Endothelial cell of umbilical vein (primary cell): ENCODE results near the gene CNTN5. TPM values are rescaled to one million over a fixed set of nuclear protein-coding genes. Genes with fewer than 3 reads are reported as not detected.

Experiments used
- BruUV-seq: library from RNA; stranded (reverse); fragments of 400-500 nt; replicated peaks from 2 replicates; lab custom pipeline; 2021; lab: Mats Ljungman, UMichigan
- CTCF ChIA-PET: fragments of 300-600, 350-600 bp; sonication (Branson Sonifier 250); formaldehyde crosslinking; loops from one replicate; lab custom pipeline; 2021; ENCODE audit warnings: antibody characterized with exemption, inconsistent platforms; lab: Charles Lee
- POLR2A ChIA-PET: fragments of 300-600, 350-600 bp; sonication (Branson Sonifier 250); formaldehyde crosslinking; loops from one replicate; lab custom pipeline; 2021; ENCODE audit warnings: antibody characterized with exemption, inconsistent platforms; lab: Charles Lee
- DNase-seq: peaks from one replicate; pipeline ENCODE4 v3.0.0-alpha.2; 2011; ENCODE audit warnings: low read depth, low spot score
- FAIRE-seq: peaks from 2 replicates; lab custom pipeline; 2011; peaks lifted over from hg19 to GRCh38; lab: Jason Lieb, UNC
- H2AFZ ChIP-seq: 2 replicates; pipeline ENCODE4 v1.6.0; 2012; ENCODE audit warnings: low read depth, low read length, control low read depth, inconsistent platforms
- H3K27ac ChIP-seq: 2 replicates; pipeline ENCODE4 v1.5.1; 2011; ENCODE audit warnings: low read depth, mild to moderate bottlenecking, control low read depth, low read length, moderate library complexity; ENCODE audit not compliant: insufficient read depth
- H3K27me3 ChIP-seq, 2 experiments: 2 replicates each; pipeline versions ENCODE4 v1.6.0 to v1.6.1; 2011; ENCODE audit warnings: low read length in 2 of 2, mixed read lengths in 1 of 2; ENCODE audit not compliant: control insufficient read depth in 2 of 2, insufficient read depth in 2 of 2
- H3K36me3 ChIP-seq, 2 experiments: 2 replicates in 1 of 2; 3 replicates in 1 of 2; pipeline ENCODE4 v1.5.1; 2011; ENCODE audit warnings: low read length in 2 of 2, mild to moderate bottlenecking in 1 of 2, moderate library complexity in 1 of 2; ENCODE audit not compliant: control insufficient read depth in 2 of 2, insufficient read depth in 2 of 2; ENCODE audit errors: extremely low read depth in 1 of 2
- H3K4me1 ChIP-seq: 3 replicates; pipeline ENCODE4 v1.5.1; 2011; ENCODE audit warnings: mild to moderate bottlenecking, low read length; ENCODE audit not compliant: control insufficient read depth, insufficient read depth; ENCODE audit errors: extremely low read depth
- H3K4me2 ChIP-seq: 2 replicates; pipeline ENCODE4 v1.6.1; 2011; ENCODE audit warnings: low read length, control low read depth, mixed read lengths; ENCODE audit not compliant: insufficient read depth
- H3K4me3 ChIP-seq, 3 experiments: fragments of 200-600 bp in 1 of 3; sonication (generic), shearing (Covaris generic) in 1 of 3; replicated peaks in 1 of 3; 2 replicates each; pipeline ENCODE4 v1.5.1; 2011 to 2016; ENCODE audit warnings: control low read depth in 3 of 3, low read length in 3 of 3, mild to moderate bottlenecking in 2 of 3, inconsistent platforms in 1 of 3, low read depth in 1 of 3, moderate library complexity in 1 of 3; ENCODE audit not compliant: insufficient read depth in 1 of 3
- H3K79me2 ChIP-seq: 2 replicates; pipeline ENCODE4 v1.6.0; 2012; ENCODE audit warnings: low read length, inconsistent platforms; ENCODE audit not compliant: control insufficient read depth, insufficient read depth
- H3K9ac ChIP-seq: replicated peaks from 2 replicates; pipeline ENCODE3; 2011; ENCODE audit warnings: low read length, control low read depth; ENCODE audit not compliant: insufficient read depth; ENCODE audit errors: extremely low read depth
- H3K9me1 ChIP-seq: replicated peaks from 3 replicates; pipeline ENCODE4 v1.6.0; 2011; ENCODE audit warnings: mild to moderate bottlenecking, low read length; ENCODE audit not compliant: control insufficient read depth, insufficient read depth; ENCODE audit errors: extremely low read depth
- H3K9me3 ChIP-seq: replicated peaks from 2 replicates; pipeline ENCODE4 v1.5.1; 2012; ENCODE audit warnings: low read length, inconsistent platforms; ENCODE audit not compliant: control insufficient read depth, insufficient read depth
- H4K20me1 ChIP-seq: replicated peaks from 2 replicates; pipeline ENCODE3; 2011; ENCODE audit warnings: mild to moderate bottlenecking, low read length; ENCODE audit not compliant: control insufficient read depth, insufficient read depth; ENCODE audit errors: extremely low read depth
- CTCF ChIP-seq, 2 donors: IDR thresholded peaks; 1 replicate in 1 of 2; 2 replicates in 1 of 2; pipeline ENCODE4 v1.5.1; 2011; ENCODE audit warnings: low read length in 2 of 2, mild to moderate bottlenecking in 2 of 2, moderate library complexity in 2 of 2, control low read depth in 1 of 2, inconsistent platforms in 1 of 2, low read depth in 1 of 2; ENCODE audit not compliant: insufficient read depth in 1 of 2; ENCODE audit errors: extremely low read depth in 1 of 2
- EZH2 ChIP-seq: IDR thresholded peaks from 2 replicates; pipeline ENCODE4 v1.6.1; 2012; ENCODE audit warnings: borderline replicate concordance, low read depth, mild to moderate bottlenecking, moderate library complexity, low read length, inconsistent platforms; ENCODE audit not compliant: severe bottlenecking
- FOS ChIP-seq: IDR thresholded peaks from 2 replicates; pipeline ENCODE4 v1.6.1; 2011; ENCODE audit warnings: mild to moderate bottlenecking, low read length, moderate library complexity, borderline replicate concordance; ENCODE audit not compliant: insufficient read depth
- GATA2 ChIP-seq: IDR thresholded peaks from 2 replicates; pipeline ENCODE4 v1.7.0; 2011; ENCODE audit warnings: low read depth, mild to moderate bottlenecking, moderate library complexity, mixed read lengths, low read length; ENCODE audit not compliant: insufficient read length, insufficient read depth
- JUN ChIP-seq: IDR thresholded peaks from 2 replicates; pipeline ENCODE4 v1.6.1; 2011; ENCODE audit warnings: borderline replicate concordance, low read depth; ENCODE audit not compliant: insufficient read length, insufficient read depth
- MAX ChIP-seq: IDR thresholded peaks from 2 replicates; pipeline ENCODE4 v1.6.1; 2011; ENCODE audit not compliant: insufficient read depth, insufficient read length
- MYC ChIP-seq: IDR thresholded peaks from one replicate; pipeline ENCODE4 v1.6.1; 2011; ENCODE audit warnings: mild to moderate bottlenecking, low read depth, low read length
- POLR2A ChIP-seq: IDR thresholded peaks from 2 replicates; pipeline ENCODE4 v1.6.1; 2012; ENCODE audit warnings: low read depth, mild to moderate bottlenecking, control low read depth, low read length
- POLR2AphosphoS5 ChIP-seq: IDR thresholded peaks from 2 replicates; pipeline ENCODE4 v1.6.1; 2012; ENCODE audit warnings: low read depth, mild to moderate bottlenecking, control low read depth, low read length, moderate library complexity; ENCODE audit not compliant: insufficient read depth
- dilution Hi-C: fragments of 300-500 bp; cut with MboI; formaldehyde crosslinking; loops from one replicate; pipeline ENCODE4 v1.15.0; 2019; ENCODE audit warnings: low sequenced_read_pairs; ENCODE audit not compliant: extremely low pct_ligation_motif_present
- intact Hi-C: fragments of 100-400 bp; cut with micrococcal nuclease; formaldehyde crosslinking; loops from one replicate; pipeline ENCODE4 v1.10.0; 2022
- polyA plus RNA-seq, 4 experiments: library from polyadenylated mRNA; depleted of rRNA in 3 of 4; stranded (reverse) in 3 of 4; unstranded in 1 of 4; fragments of >200 nt; gene quantifications; 2 replicates each; pipeline versions ENCODE4 v1.2.1 to v1.2.3, GENCODE V29; 2011 to 2012; ENCODE audit warnings: missing spikeins in 1 of 4
- total RNA-seq: library from RNA; stranded (reverse); gene quantifications from 2 replicates; pipeline ENCODE4 v1.2.3, GENCODE V29; 2021

CNTN5 gene
- total and polyA plus RNA-seq, 2 donors (not counting 3 experiments of a cell fraction or from before 2014, with no cell fraction given), result not detected

- POLR2A ChIA-PET, result no interaction called here
- no peaks in the 10 kb centered on the region for H4K20me1 ChIP-seq
Observed at GRCh38 chr11:99567334-99567956, 546.7 kb downstream of the CNTN5 start.

GRCh38 chr11:99568808-99569207, 548.1 kb downstream of the CNTN5 start:
- no peak overlapping the region for H3K4me3 ChIP-seq
- H3K27me3 ChIP-seq, result no peaks in the 10 kb centered on the region
- H3K4me2 ChIP-seq, result no peak overlapping the region
- no peak for FAIRE-seq
- no TSS peak for BruUV-seq
- H4K20me1 ChIP-seq, result no peaks in the 10 kb centered on the region
- TF ChIP-seq CTCF (IDR thresholded peaks at IDR 0.05; ENCODE audit: extremely low read depth in 1 of 2, insufficient read depth in 1 of 2, low read depth in 1 of 2, low read length in 2 of 2) (no peak), MAX (no peak), POLR2A (no peak), EZH2 (no peak), MYC (no peak), GATA2 (no peak), JUN (no peak), POLR2AphosphoS5 (no peak), FOS (no peak)
- no peak overlapping the region for H2AFZ ChIP-seq
- ChIA-PET CTCF (no interaction called here), POLR2A (no interaction called here)
- H3K9me1 ChIP-seq, result no peaks in the 10 kb centered on the region
- no peak overlapping the region for H3K9ac ChIP-seq
- DNase-seq, result no peak
- H3K4me1 ChIP-seq, result no peaks in the 10 kb centered on the region
- dilution Hi-C loops (no loop called here), intact Hi-C loops (no loop called here)
- no peak overlapping the region for H3K27ac ChIP-seq
- H3K36me3 ChIP-seq, result no peaks in the 10 kb centered on the region
- no peaks in the 10 kb centered on the region for H3K9me3 ChIP-seq
- H3K79me2 ChIP-seq, result no peaks in the 10 kb centered on the region

More at GRCh38 chr11:99567334-99567956, 546.7 kb downstream of the CNTN5 start:
- Histone ChIP-seq H2AFZ (no peak overlapping the region), H3K27me3 (no peaks in the 10 kb centered on the region), H3K9me3 (no peaks in the 10 kb centered on the region), H3K4me2 (no peak overlapping the region), H3K27ac (no peak overlapping the region), H3K4me1 (no peaks in the 10 kb centered on the region), H3K4me3 (no peak overlapping the region), H3K9me1 (no peaks in the 10 kb centered on the region), H3K79me2 (no peaks in the 10 kb centered on the region), H3K9ac (no peak overlapping the region), H3K36me3 (no peaks in the 10 kb centered on the region)
- no peak for FAIRE-seq
- no TSS peak for BruUV-seq
- intact Hi-C loops (no loop called here), dilution Hi-C loops (no loop called here)
- no peak for DNase-seq
- CTCF ChIA-PET, result no interaction called here
- no peak for TF ChIP-seq CTCF (IDR thresholded peaks at IDR 0.05; ENCODE audit: extremely low read depth in 1 of 2, insufficient read depth in 1 of 2, low read depth in 1 of 2, low read length in 2 of 2)
